HepG2 (cell line): ENCODE data around the gene RHOD. TPM values are rescaled to one million over a fixed set of nuclear protein-coding genes. Genes with fewer than 3 reads are reported as not detected.

Source experiments
- ATAC-seq: fragments of 200-7000 bp; cut with Tn5 transposase; 3 replicates; pipeline ENCODE4 v1.9.1; 2020; ENCODE audit warnings: mild to moderate bottlenecking, moderate library complexity
- BruUV-seq: library from RNA; stranded (reverse); fragments of 400-500 nt; replicated peaks from 2 replicates; lab custom pipeline; 2021; lab: Mats Ljungman, UMichigan
- CTCF ChIA-PET: fragments of 300-600 bp; formaldehyde crosslinking; extraction: SDS; loops from one replicate; lab custom pipeline; 2021; ENCODE audit warnings: low total read pairs, inconsistent platforms, low intra/inter-chr PET ratio; lab: Yijun Ruan, JAX
- POLR2A ChIA-PET: fragments of 350-600 bp; sonication (Branson Sonifier 250); formaldehyde crosslinking; loops from one replicate; lab custom pipeline; 2020; ENCODE audit warnings: antibody characterized with exemption, inconsistent platforms; lab: Yijun Ruan, JAX
- DNase-seq: peaks from one replicate; pipeline ENCODE4 v3.0.0-alpha.2; 2015; ENCODE audit warnings: low spot score
- FAIRE-seq: peaks from 3 replicates; lab custom pipeline; 2011; peaks lifted over from hg19 to GRCh38; lab: Jason Lieb, UNC
- H2AFZ ChIP-seq: one replicate; pipeline ENCODE4 v1.6.1; 2011; ENCODE audit warnings: low read length, inconsistent platforms
- H3K27ac ChIP-seq: fragments of 300-600 bp; 3 replicates; pipeline ENCODE4 v1.8.0; 2011; ENCODE audit warnings: mixed run types, mild to moderate bottlenecking, mixed read lengths, low read length, inconsistent platforms; ENCODE audit not compliant: insufficient read depth; ENCODE audit errors: extremely low read length
- H3K27me3 ChIP-seq, 2 experiments: fragments of 200-600 bp in 1 of 2; 2 replicates in 1 of 2; 3 replicates in 1 of 2; pipeline versions ENCODE4 v1.6.0 to v1.8.0; 2011; ENCODE audit warnings: low read length in 2 of 2, mild to moderate bottlenecking in 2 of 2, moderate library complexity in 2 of 2, inconsistent platforms in 1 of 2; ENCODE audit not compliant: insufficient read depth in 2 of 2, control insufficient read depth in 1 of 2
- H3K36me3 ChIP-seq, 2 experiments: fragments of 200-600 bp in 1 of 2; replicated peaks in 1 of 2; 2 replicates in 1 of 2; 3 replicates in 1 of 2; pipeline versions ENCODE4 v1.5.1 to v1.8.0; 2011; ENCODE audit warnings: low read length in 2 of 2, inconsistent platforms in 1 of 2; ENCODE audit not compliant: insufficient read depth in 2 of 2, control insufficient read depth in 1 of 2
- H3K4me1 ChIP-seq: 2 replicates; pipeline ENCODE4 v1.5.1; 2012; ENCODE audit warnings: low read length, inconsistent platforms; ENCODE audit not compliant: insufficient read depth
- H3K4me2 ChIP-seq: 2 replicates; pipeline ENCODE4 v1.6.0; 2011; ENCODE audit warnings: low read depth, low read length, inconsistent platforms
- H3K4me3 ChIP-seq, 3 experiments: fragments of 200-600 bp in 1 of 3; sonication (generic), shearing (Covaris generic) in 1 of 3; replicated peaks in 1 of 3; 2 replicates each; pipeline ENCODE4 v1.5.1; 2011 to 2016; ENCODE audit warnings: low read length in 3 of 3, inconsistent platforms in 2 of 3, low read depth in 2 of 3, mild to moderate bottlenecking in 2 of 3, control low read depth in 1 of 3, mixed read lengths in 1 of 3; ENCODE audit not compliant: insufficient read depth in 1 of 3
- H3K79me2 ChIP-seq: one replicate; pipeline ENCODE4 v1.6.1; 2011; ENCODE audit warnings: low read length, inconsistent platforms; ENCODE audit not compliant: insufficient read depth
- H3K9ac ChIP-seq: 2 replicates; pipeline ENCODE4 v1.6.0; 2011; ENCODE audit warnings: mild to moderate bottlenecking, low read depth, low read length, inconsistent platforms; ENCODE audit not compliant: insufficient read depth
- H3K9me3 ChIP-seq: 2 replicates; pipeline ENCODE4 v1.5.1; 2012; ENCODE audit warnings: mild to moderate bottlenecking, low read length
- H4K20me1 ChIP-seq: 2 replicates; pipeline ENCODE4 v1.6.0; 2011; ENCODE audit warnings: inconsistent platforms, mild to moderate bottlenecking, low read length, moderate library complexity; ENCODE audit not compliant: insufficient read depth
- FOXK2 ChIP-seq: fragments of 450-650 bp; IDR thresholded peaks from 2 replicates; pipeline ENCODE4 v1.6.1; 2016
- RAD51 ChIP-seq: fragments of 450-650 bp; IDR thresholded peaks from 2 replicates; pipeline ENCODE4 v1.6.1; 2016; ENCODE audit warnings: borderline replicate concordance
- ZFP90 ChIP-seq: sonication (generic); formaldehyde crosslinking; IDR thresholded peaks from 2 replicates; pipeline ENCODE4 v1.8.0; 2022; ENCODE audit warnings: missing genetic modification reagents, mild to moderate bottlenecking, inconsistent platforms, borderline replicate concordance
- ZNF616 ChIP-seq: sonication (generic); formaldehyde crosslinking; IDR thresholded peaks from 2 replicates; pipeline ENCODE4 v1.5.0; 2020; ENCODE audit warnings: low read depth, mild to moderate bottlenecking, missing genetic modification reagents
- ZNF674 ChIP-seq: sonication (generic); formaldehyde crosslinking; IDR thresholded peaks from 2 replicates; pipeline ENCODE4 v1.5.0; 2020; ENCODE audit warnings: low read depth, mild to moderate bottlenecking, missing genetic modification reagents
- ZNF773 ChIP-seq: sonication (generic); formaldehyde crosslinking; IDR thresholded peaks from 2 replicates; pipeline ENCODE4 v1.4.0; 2020; ENCODE audit warnings: missing genetic modification reagents, borderline replicate concordance
- WGBS: methylation state at CpG from one replicate; pipeline ENCODE4 v1.1.6; 2017; ENCODE audit warnings: low lambda C conversion rate; 5-methylcytosine and 5-hydroxymethylcytosine counted together
- in situ Hi-C: cut with HindIII; loops from 2 replicates; pipeline ENCODE4 v1.10.0; 2017; ENCODE audit warnings: low pct_unique_long_range_greater_than_20kb; ENCODE audit not compliant: extremely low pct_ligation_motif_present
- intact Hi-C: fragments of 100-400 bp; cut with micrococcal nuclease; formaldehyde crosslinking; loops from one replicate; pipeline ENCODE4 v1.10.0; 2022; ENCODE audit not compliant: unreplicated experiment
- polyA plus RNA-seq, 8 experiments: library from polyadenylated mRNA; depleted of rRNA in 3 of 8; stranded (reverse) in 7 of 8; unstranded in 1 of 8; fragments of >200 nt; fragmentation: Illumina TruSeq in 4 of 8; extraction: Trizol in 4 of 8; gene quantifications; 2 replicates each; pipeline versions ENCODE4 v1.2.1 to v1.2.3, GENCODE V29; 2011 to 2016; ENCODE audit warnings: low read depth in 4 of 8, missing spikeins in 1 of 8, mixed read lengths in 1 of 8; ENCODE audit not compliant: insufficient read depth in 1 of 8
- total RNA-seq, 5 experiments: library from RNA; depleted of rRNA; stranded (reverse); fragments of >200 nt; fragmentation: Illumina TruSeq; extraction: Trizol; gene quantifications; 2 replicates each; pipeline ENCODE4 v1.2.3, GENCODE V29; 2016; ENCODE audit warnings: low read depth in 1 of 5
- TF ChIP-seq, protein P1 (sequence below): sonication (generic); formaldehyde crosslinking; IDR thresholded peaks from 2 replicates; pipeline ENCODE4 v1.5.0; 2020; ENCODE audit warnings: missing genetic modification reagents
- TF ChIP-seq, protein P2 (sequence below): sonication (generic); formaldehyde crosslinking; IDR thresholded peaks from 2 replicates; pipeline ENCODE4 v1.4.0; 2020; ENCODE audit warnings: mild to moderate bottlenecking, missing genetic modification reagents
- TF ChIP-seq, protein P3 (sequence below): sonication (generic); formaldehyde crosslinking; IDR thresholded peaks from 2 replicates; pipeline ENCODE4 v1.4.0; 2020; ENCODE audit warnings: missing genetic modification reagents, borderline replicate concordance

RHOD gene
- total and polyA plus RNA-seq, 2 of the 13 experiments (the other 11 are each of a cell fraction or from before 2014, with no cell fraction given) = 0.27 to 0.98 TPM

DNA sequence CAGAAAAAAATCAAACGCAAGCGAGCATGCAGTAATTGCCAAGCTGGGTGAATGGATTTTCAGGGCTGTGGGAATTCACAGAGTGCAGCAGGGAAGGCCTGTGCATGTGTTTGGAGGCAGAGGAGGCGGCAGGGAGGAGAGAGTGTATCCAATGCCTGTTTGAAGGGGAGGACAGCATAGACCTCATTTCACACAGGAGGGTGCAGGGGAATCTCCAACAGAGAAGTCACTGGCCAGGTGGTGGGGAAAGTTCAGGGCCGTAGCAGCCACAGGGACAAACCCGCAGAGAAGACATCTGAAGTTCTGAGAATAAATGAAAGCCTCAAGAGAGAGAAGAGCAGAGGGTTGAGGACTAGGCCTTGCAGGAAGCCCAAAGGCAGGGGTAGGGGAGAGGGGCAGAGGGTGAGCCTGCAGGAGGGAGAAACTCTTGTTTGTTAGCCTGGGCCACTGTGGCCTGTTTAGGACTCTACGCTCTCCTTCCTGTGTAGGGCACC lies 43.2 kb downstream of the RHOD start:
- 67% methylated on average over 6 of the region's 6 CpGs for WGBS
- no TSS peak for BruUV-seq
- DNase-seq = no peak
- Histone ChIP-seq H3K9me3 (no peaks in the 10 kb centered on the region), H3K9ac (no peak overlapping the region), H2AFZ (no peak overlapping the region), H3K4me2 (0 out of 2 replicates have a peak overlapping the region, but pooled peaks have one; percentile 2), H3K4me3 (no peak overlapping the region), H4K20me1 (no peaks in the 10 kb centered on the region), H3K27me3 (peaks cover 0 to 7% of the 10 kb centered on the region in 2 experiments; a peak in 4 of 5 replicates), H3K36me3 (no peaks in the 10 kb centered on the region), H3K27ac (no peak overlapping the region), H3K4me1 (peaks cover 24% of the 10 kb centered on the region), H3K79me2 (no peaks in the 10 kb centered on the region)
- POLR2A ChIA-PET = no interaction called here
- intact Hi-C loops = no loop called here
- no peak for FAIRE-seq
- CTCF ChIA-PET = no interaction called here
- in situ Hi-C loops = no loop called here
- TF ChIP-seq ZNF616 (no peak), ZNF773 (CRISPR knock-in tag) (no peak), FOXK2 (no peak), ZFP90 (CRISPR knock-in tag) (no peak), RAD51 (no peak), ZNF674 (CRISPR knock-in tag) (no peak)
- TF ChIP-seq, protein P1, sequence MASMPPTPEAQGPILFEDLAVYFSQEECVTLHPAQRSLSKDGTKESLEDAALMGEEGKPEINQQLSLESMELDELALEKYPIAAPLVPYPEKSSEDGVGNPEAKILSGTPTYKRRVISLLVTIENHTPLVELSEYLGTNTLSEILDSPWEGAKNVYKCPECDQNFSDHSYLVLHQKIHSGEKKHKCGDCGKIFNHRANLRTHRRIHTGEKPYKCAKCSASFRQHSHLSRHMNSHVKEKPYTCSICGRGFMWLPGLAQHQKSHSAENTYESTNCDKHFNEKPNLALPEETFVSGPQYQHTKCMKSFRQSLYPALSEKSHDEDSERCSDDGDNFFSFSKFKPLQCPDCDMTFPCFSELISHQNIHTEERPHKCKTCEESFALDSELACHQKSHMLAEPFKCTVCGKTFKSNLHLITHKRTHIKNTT (CRISPR knock-in tag) = no peak
- TF ChIP-seq, protein P2, sequence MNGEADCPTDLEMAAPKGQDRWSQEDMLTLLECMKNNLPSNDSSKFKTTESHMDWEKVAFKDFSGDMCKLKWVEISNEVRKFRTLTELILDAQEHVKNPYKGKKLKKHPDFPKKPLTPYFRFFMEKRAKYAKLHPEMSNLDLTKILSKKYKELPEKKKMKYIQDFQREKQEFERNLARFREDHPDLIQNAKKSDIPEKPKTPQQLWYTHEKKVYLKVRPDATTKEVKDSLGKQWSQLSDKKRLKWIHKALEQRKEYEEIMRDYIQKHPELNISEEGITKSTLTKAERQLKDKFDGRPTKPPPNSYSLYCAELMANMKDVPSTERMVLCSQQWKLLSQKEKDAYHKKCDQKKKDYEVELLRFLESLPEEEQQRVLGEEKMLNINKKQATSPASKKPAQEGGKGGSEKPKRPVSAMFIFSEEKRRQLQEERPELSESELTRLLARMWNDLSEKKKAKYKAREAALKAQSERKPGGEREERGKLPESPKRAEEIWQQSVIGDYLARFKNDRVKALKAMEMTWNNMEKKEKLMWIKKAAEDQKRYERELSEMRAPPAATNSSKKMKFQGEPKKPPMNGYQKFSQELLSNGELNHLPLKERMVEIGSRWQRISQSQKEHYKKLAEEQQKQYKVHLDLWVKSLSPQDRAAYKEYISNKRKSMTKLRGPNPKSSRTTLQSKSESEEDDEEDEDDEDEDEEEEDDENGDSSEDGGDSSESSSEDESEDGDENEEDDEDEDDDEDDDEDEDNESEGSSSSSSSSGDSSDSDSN (CRISPR knock-in tag) = no peak
- TF ChIP-seq, protein P3, sequence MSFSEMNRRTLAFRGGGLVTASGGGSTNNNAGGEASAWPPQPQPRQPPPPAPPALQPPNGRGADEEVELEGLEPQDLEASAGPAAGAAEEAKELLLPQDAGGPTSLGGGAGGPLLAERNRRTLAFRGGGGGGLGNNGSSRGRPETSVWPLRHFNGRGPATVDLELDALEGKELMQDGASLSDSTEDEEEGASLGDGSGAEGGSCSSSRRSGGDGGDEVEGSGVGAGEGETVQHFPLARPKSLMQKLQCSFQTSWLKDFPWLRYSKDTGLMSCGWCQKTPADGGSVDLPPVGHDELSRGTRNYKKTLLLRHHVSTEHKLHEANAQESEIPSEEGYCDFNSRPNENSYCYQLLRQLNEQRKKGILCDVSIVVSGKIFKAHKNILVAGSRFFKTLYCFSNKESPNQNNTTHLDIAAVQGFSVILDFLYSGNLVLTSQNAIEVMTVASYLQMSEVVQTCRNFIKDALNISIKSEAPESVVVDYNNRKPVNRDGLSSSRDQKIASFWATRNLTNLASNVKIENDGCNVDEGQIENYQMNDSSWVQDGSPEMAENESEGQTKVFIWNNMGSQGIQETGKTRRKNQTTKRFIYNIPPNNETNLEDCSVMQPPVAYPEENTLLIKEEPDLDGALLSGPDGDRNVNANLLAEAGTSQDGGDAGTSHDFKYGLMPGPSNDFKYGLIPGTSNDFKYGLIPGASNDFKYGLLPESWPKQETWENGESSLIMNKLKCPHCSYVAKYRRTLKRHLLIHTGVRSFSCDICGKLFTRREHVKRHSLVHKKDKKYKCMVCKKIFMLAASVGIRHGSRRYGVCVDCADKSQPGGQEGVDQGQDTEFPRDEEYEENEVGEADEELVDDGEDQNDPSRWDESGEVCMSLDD (CRISPR knock-in tag) = no peak
- peak; percentile 32; the same call in 2 of the 3 replicates for ATAC-seq
